PC-3 (cell line): Measurements from ENCODE around the gene ERMN.

Experiments used
- CTCF ChIP-seq: fragments of 300-600 bp; sonication (generic); conservative IDR thresholded peaks from 2 replicates; pipeline ENCODE4 v1.5.1; 2017; ENCODE audit warnings: antibody characterized with exemption, low read depth, mild to moderate bottlenecking, low read length
- EZH2 ChIP-seq: fragments of 300-600 bp; sonication (generic); IDR thresholded peaks from one replicate; pipeline ENCODE4 v1.6.1; 2017; ENCODE audit warnings: antibody characterized with exemption, mild to moderate bottlenecking, low read length; ENCODE audit not compliant: unreplicated experiment
- EZH2phosphoT487 ChIP-seq: fragments of 300-600 bp; sonication (generic); IDR thresholded peaks from 2 replicates; pipeline ENCODE4 v1.6.1; 2018; ENCODE audit warnings: mild to moderate bottlenecking, antibody characterized with exemption, low read length, borderline replicate concordance

- TF ChIP-seq EZH2 (no peak), CTCF (peak; percentile 89), EZH2phosphoT487 (no peak)
These were observed 10.8 kb upstream of the ERMN start for GRCh38 chr2:157336137-157337010.
